Spleen (tissue), 7 donors: ENCODE results near the gene NIPBL.

ENCODE experiments used
- CTCF ChIP-seq, 11 experiments: fragments of 200-600 bp in 7 of 11; fragments of 450-650 bp in 4 of 11; sonication (generic) in 4 of 11; IDR thresholded peaks in 8 of 11; conservative IDR thresholded peaks in 3 of 11; 1 replicate in 7 of 11; 2 replicates in 4 of 11; pipeline versions ENCODE4 v1.4.0 to v1.8.0; 2016 to 2021; ENCODE audit warnings: antibody characterized with exemption in 11 of 11, inconsistent platforms in 4 of 11, mild to moderate bottlenecking in 1 of 11
- POLR2A ChIP-seq, 3 donors: fragments of 450-650 bp; IDR thresholded peaks; one replicate each; pipeline ENCODE4 v1.5.1; 2017; ENCODE audit warnings: antibody characterized with exemption in 3 of 3, mild to moderate bottlenecking in 1 of 3
- POLR2AphosphoS5 ChIP-seq, 3 donors: sonication (generic); formaldehyde crosslinking; IDR thresholded peaks; one replicate each; pipeline ENCODE4 v1.5.1; 2017; ENCODE audit warnings: antibody characterized with exemption in 3 of 3
- donor health status: DM: no; HTN: no; CAD: no; lungs with moderate emphysema.
- donor health status: DM: no; HTN: no; CAD: no.
- donor health status: DM: no; HTN: no; CAD: no.

DNA sequence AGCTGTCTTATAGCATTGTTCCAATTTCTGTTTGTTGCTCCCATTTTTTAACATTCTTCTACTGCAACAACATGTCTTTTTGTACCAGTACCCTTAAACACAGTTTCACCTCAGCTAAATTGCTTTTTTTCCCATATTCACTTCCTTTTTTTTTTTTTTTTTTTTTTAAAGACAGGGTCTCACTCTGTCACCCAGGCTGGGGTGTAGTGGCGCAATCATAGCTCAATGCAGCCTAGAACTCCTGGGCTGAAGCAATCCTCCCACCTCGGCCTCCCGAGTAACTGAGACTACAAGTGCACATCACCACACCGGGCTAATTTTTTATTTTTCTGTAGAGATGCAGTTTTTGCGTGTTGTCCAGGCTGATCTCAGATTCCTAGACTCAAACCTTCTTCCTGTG is 161.3 kb downstream of the NIPBL start:
- TF ChIP-seq CTCF (IDR thresholded peaks at IDR 0.05 in 8 of 11, conservative IDR thresholded peaks at IDR 0.05 in 3 of 11) (no peak), POLR2AphosphoS5 (IDR thresholded peaks at IDR 0.05) (no peak), POLR2A (IDR thresholded peaks at IDR 0.05) (no peak)
